Measurements from ENCODE around the gene PTPN9.
A peak's percentile ranks its signal among the peaks of the same experiment; 100 is the strongest.

Gene PTPN9

DNA sequence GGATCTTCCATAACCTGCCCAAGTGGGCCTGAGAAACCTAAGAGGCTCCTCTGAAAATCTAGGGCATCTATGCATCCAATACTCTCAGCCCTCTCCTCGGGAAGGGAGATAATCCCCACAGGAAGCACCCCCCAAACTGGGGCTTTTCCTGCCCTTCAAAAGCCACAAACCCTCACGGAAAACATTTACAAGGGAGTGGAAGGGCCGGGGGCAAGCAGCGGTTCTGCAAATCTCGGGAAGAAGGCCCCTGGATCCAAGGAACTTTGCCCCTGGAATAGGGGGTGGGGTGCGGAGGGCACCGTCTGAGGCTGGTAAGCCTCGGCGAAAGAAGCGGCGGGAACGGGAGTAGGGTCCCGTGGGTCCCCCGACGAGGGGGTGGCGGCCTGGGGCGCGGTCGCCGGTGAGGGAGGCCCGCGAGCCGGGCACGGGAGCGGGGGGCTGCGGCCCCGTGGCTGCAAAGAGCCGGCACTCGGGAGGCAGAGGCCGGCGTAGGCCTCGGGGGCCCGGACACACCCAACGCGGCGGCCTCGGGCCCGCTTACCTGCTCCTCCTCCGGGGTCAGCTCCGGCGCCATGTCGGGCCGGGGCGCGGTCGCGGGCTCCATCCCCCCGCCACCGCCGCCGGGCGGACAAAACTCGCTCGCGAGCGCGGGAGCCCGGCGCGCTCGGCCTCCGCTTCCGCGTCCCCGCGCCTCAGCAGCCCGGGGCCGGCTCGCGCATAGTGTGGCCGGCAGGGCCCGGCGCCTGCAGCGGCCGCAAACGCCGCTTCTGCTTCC, 755 bp downstream of the PTPN9 start:
- DNase-seq (ENCODE audit: low read depth), result peak; percentile 63
- peak overlapping the region; percentile 86 for H3K4me3 ChIP-seq (ENCODE audit: low read depth, low read length)
- TF ChIP-seq, protein P1, sequence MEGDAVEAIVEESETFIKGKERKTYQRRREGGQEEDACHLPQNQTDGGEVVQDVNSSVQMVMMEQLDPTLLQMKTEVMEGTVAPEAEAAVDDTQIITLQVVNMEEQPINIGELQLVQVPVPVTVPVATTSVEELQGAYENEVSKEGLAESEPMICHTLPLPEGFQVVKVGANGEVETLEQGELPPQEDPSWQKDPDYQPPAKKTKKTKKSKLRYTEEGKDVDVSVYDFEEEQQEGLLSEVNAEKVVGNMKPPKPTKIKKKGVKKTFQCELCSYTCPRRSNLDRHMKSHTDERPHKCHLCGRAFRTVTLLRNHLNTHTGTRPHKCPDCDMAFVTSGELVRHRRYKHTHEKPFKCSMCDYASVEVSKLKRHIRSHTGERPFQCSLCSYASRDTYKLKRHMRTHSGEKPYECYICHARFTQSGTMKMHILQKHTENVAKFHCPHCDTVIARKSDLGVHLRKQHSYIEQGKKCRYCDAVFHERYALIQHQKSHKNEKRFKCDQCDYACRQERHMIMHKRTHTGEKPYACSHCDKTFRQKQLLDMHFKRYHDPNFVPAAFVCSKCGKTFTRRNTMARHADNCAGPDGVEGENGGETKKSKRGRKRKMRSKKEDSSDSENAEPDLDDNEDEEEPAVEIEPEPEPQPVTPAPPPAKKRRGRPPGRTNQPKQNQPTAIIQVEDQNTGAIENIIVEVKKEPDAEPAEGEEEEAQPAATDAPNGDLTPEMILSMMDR (IDR thresholded peaks at IDR 0.05; ENCODE audit: insufficient read depth, low read depth, low read length, missing control alignments), result no peak

DNA sequence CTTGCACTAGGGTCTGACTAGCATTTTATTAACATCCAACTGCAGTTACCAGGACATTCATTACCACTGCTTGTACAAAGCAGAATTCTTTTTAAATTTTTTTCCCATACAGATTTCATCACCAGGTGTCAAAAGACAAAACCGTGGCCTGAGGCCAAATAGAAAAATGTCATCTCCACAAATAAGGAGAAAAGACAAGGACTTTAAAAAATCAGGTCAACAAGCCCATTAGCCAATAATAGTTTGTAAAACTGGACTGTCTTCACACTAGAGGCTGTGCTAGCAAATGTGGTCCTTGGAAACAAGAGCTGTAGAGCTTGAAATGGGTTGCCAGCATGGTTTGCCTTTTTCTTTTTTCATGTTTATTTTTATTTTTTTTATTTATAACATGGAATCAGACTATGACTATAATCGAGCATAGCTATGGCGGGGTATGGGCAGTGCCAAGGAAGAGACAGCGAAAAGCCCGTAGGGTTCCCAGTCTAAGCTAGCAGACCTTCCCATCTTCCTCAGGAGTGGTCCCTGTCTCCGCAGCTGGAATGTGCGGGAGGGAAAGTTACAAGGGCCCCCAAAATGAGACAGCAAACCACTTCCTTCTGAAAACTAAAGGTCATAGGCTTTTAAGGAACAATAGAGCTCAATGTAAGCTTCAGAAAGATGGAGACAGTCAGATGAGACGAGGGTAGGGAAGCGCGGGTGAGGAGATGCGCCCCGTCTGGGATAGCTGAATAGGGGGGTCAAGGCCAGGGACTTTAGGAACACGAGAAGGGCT, 1.5 kb downstream of the PTPN9 start:
- DNase-seq (ENCODE audit: low read depth), result peak; percentile 9
- H3K4me3 ChIP-seq (ENCODE audit: low read depth, low read length), result peak overlapping the region; percentile 86
- TF ChIP-seq, protein P1 (IDR thresholded peaks at IDR 0.05; ENCODE audit: insufficient read depth, low read depth, low read length, missing control alignments), result no peak

DNA sequence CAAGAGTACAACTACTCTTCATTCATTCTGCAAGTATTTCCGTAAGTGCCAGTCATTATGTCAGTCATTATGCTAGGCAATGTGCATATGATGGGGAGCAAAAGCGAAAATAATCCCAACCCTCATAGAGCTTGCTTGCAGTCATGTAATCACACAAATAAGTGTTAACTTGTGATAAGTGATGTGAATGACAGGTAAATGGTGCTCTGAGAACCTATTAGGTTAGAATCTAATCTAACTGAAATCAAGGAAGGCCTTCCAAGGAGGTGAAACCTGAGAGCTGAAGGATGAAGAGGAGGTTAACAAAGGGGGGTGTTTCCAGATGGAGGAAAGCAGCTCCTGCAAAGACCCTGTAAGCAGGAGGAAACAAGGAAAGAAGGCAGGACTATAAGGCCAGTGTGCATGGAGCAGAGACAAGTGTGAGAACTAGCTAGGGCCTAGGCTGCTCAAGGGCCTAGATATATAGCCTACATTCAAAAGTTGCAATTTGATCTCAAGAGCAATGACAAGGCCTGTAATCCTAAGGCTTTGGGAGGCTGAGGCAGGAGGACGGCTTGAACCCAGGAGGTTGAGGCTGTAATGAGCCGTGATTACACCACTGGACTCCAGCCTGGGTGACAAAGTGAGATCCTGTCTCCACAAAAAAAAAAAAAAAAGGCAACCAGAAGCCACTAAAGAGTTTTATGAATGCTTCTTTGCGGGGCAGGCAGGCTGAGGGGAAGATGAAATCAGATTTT, 5.3 kb downstream of the PTPN9 start:
- TF ChIP-seq, protein P1 (IDR thresholded peaks at IDR 0.05; ENCODE audit: insufficient read depth, low read depth, low read length, missing control alignments), result no peak
- no peak overlapping the region for H3K4me3 ChIP-seq (ENCODE audit: low read depth, low read length)
- no peak for DNase-seq (ENCODE audit: low read depth)

DNA sequence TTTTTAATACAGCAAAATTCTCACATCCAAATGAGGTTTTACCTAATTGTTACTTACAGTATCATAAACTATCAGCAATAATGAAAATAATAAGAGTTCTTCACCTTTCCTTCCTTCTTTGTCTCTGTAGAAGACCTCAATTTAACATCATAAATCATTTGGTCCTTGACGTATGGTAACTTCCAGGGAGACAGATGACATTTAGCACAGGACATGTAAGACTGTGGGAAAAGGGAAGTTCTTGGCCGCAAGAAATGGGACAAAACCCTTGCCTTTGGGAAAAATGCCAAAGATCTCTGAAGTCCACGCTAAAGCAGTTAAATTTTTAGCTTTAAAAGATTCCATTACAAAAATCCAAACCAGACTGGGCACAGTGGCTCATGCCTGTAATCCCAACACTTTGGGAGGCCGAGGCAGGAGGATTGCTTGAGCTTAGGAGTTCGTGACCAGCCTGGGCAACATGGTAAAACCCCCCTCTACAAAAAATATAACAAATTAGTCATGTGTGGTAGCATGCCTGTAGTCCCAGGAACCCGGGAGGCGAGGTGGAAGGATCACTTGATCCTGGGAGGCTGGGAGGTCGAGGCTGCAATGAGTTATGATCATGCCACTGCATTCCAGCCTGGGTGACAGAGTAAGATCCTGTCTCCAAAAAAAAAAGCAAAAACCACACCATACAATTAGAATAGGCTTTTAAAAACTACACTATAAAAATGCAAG, 8.8 kb downstream of the PTPN9 start:
- H3K4me3 ChIP-seq (ENCODE audit: low read depth, low read length), result no peak overlapping the region
- TF ChIP-seq, protein P1 (IDR thresholded peaks at IDR 0.05; ENCODE audit: insufficient read depth, low read depth, low read length, missing control alignments), result no peak
- no peak for DNase-seq (ENCODE audit: low read depth)

DNA sequence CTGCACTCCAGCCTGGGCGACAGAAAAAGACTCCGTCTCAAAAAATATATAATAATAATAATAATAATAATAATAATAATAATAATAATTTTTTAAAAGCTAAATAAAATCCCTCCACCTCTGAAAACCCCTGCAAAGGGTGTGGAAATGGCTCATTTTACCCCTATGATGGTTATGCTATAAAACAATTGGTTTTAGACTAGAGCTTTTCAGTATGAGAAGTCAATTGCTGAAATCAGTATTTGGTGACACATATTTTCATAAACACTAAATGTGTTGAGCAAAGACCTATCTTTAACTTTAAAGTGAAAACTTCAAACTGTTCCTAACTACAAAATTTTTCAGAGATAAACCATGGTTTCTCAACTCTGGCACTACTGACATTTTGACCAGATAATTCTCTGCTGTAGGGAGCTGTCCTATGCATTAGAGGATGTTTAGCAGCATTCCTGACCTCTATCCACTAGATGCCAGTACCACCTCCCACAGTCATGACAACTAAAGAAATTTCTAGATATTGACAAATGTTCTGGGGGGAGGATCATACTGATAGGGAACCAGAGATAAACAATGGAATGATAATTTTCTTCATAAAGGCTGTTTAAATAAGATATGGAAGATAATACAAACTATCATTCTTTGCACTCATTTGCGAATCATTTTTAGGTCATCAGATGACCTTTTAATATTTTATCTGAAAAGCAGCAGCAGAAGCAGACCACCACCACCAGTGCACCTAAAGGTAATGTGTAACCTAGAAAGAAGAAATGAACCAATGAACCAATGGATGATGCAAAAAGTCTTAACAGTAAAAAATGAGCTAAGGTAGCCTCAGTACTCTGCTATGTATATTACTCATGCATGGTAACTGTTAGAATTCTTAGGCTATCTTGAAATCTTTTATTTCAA, 13.8 kb downstream of the PTPN9 start:
- no peak overlapping the region for H3K4me3 ChIP-seq (ENCODE audit: low read depth, low read length)
- TF ChIP-seq, protein P1 (IDR thresholded peaks at IDR 0.05; ENCODE audit: insufficient read depth, low read depth, low read length, missing control alignments), result no peak
- DNase-seq (ENCODE audit: low read depth), result no peak

All from GM12865 (cell line).